Right renal pelvis (tissue), 4 donors: ENCODE measurements around the gene ZNF469. TPM values are rescaled to one million over a fixed set of nuclear protein-coding genes. Genes with fewer than 3 reads are reported as not detected.

Source experiments
- DNase-seq, 4 donors: peaks; one replicate each; pipeline ENCODE4 v3.0.0-alpha.2; 2013; ENCODE audit warnings: low read depth in 4 of 4, low spot score in 3 of 4, missing footprints in 1 of 4
- polyA plus RNA-seq, 4 donors: library from polyadenylated mRNA; unstranded; fragments of 120-200 nt; gene quantifications; one replicate each; pipeline ENCODE4 v1.2.1, GENCODE V29; 2013; ENCODE audit not compliant: insufficient read length in 4 of 4

ZNF469 gene
- polyA plus RNA-seq, 4 donors, result 1.3 to 1.8 (median 1.4) TPM

- DNase-seq, result no peak
These were observed 36.8 kb upstream of the ZNF469 start for GRCh38 chr16:88345721-88346560.

DNA sequence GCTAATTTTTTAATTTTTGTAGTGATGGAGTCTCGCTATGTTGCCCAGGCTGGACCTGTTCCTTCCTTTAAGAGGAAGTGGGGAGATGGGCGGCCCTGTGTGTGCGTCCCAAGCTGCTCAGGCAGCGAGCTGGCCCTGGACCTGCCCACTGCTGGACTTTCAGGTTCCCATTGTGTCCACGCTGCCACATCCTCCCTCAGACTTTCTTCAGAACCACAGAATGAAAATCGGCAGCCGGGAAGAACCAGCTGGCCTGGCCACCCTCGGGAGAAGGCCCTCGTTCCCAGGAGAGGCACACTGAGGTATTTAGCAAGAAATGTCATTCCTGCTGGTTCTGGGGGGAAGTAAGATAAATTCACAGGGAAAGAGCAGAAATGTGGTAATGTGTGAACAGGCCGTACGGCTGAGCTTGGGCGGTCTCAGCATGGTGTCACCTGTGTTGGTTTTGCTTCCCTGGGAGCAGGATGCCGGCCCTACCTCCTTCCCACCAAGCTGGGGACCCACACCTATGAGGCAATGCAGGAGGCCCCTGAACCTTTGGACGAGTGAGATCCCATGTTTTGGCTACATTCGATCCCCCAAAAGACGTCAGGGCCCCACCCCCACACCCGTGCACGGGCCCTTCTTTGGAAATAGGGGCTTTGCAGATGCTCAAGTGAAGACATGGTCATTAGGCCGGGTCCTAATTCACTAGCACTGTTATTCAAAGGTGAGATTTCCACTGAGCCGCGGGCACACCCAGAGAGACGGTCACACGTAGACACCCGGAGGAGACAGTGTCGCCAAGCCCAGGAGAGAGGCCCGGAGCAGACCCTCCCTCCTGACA lies 35.9 kb upstream of the ZNF469 start:
- no peak for DNase-seq

DNA sequence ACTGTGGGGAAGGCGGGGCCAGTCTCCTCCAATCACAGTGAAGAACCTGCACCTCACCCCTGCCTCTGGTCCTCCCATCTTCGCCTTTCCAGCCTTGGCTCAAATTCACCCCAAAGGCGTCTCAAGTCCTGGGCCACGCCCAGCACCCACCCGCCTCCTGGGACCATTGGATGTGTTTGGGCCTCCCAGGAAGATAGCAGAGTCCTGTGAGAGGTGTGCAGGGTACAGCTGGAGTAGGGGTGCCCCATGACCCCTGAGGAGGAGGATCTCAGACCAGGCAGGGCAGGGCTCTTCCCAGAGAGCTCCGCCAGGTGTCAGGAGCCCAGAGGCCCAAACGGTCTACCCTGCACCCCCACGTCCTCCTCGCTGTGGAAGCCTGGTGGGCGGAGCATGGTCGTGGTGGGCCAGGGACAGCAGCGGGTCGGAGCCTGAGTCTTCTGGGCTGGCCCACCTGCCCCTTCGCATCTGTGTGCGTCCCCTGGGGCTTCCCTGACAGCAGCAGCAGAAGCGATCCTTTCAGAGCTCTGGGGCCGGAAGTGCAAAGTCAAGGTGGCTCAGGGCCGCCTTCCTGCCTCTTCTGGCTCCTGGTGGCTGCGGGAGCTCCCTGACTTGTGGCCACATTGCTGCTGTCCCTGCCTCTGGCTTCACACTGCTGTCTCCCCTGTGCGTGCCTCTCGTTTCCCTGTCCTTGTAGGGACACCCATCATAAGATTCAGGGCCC lies 34.9 kb upstream of the ZNF469 start:
- no peak for DNase-seq

GRCh38 chr16:88348377-88349152 lies 34.2 kb upstream of the ZNF469 start:
- DNase-seq, result no peak

DNA sequence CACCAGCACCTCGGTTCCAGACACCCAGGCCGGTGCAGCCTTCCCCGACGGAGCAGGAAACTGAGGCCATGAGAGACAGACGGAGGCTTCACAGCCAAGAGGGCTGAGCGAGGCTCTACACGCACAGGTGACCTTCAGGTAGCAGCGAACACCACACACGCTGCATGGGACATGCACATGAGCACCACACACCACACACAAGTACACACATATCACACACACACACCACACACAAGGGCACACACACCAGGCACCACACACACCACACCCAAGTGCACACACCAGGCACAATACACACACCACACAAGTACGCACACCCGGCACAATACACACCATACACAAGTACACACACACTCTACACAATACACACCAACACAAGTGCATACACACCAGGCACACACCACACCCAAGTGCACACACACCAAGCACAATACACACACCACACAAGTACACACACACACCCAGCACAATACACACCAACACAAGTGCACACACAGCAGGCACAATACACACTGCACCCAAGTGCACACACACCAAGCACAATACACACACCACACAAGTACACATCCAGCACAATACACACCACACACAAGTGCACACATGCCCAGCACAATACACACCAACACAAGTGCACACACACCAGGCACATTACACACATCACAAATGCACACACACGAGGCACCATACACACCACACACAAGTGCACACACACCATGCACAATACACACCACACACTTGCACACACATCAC lies 33.4 kb upstream of the ZNF469 start:
- no peak for DNase-seq

GRCh38 chr16:88349903-88350900 lies 32.6 kb upstream of the ZNF469 start:
- DNase-seq, result no peak

DNA sequence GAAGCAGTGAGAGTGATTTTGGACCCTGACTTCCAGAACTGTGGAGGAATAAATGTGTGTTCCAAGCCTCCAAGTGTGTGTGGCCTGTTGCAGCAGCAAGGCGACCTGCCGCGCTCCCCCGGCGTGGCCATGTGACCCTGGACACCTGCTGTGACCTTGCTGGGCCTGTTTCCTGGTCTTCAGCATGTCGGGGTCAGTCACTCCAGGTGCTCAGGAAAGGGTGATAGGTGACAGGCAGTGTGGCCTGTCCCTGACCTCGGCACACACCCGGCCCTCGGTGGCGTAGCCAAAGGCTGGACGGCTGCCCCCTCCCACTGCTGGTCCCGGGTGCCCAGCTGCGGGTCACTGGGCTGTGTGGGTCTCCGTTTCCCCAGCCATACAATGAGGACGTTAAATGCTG lies 31.8 kb upstream of the ZNF469 start:
- DNase-seq, result no peak

- no peak for DNase-seq
These were observed 31.2 kb upstream of the ZNF469 start for GRCh38 chr16:88351491-88352101.

DNA sequence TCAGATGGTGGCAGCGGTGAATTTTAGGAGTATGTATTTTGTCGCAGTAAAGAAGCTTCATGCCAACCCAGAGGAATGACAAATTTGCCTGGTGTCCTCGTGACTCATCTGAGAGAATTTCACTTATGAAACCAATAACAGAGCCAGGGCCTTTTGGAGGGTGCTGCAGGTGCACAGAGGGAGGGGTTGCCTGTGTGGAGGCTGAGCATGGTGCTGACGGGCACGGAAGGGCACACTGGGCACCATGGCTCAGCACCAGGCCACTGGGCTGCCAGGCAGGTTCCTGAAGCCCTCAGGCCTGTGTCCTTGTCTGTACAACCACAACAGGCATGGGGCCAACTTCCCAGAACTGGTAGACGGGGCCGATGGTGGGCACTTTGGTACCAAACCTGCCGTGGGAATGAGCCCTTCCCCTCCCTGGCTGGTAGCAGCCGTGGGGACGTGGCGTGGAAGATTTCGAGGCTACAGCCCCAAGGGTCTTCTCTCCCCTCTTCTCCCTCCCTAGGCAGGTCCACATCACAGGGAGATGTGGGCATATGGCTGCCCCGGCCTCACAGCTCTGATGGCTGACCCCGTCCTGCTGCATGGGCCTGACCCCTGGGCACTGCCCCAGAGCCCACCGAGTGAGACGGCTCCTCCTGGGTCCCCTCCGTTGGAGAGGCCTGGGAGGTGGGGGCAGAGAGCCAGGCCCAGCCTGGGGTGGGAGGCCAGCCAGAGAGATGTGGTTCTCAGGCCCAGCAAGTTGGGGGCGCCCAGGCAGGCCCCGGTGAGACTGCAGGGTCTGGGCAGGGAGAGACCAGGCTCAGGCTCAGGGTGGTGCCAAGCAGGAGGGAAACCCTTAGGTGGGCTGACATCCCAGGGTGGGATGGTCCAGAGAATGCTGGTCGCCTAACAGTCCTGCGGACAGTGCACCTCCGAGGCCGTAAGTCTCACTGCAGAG lies 30.2 kb upstream of the ZNF469 start:
- DNase-seq, result no peak

GRCh38 chr16:88353232-88353631 lies 29.5 kb upstream of the ZNF469 start:
- DNase-seq, result no peak

DNA sequence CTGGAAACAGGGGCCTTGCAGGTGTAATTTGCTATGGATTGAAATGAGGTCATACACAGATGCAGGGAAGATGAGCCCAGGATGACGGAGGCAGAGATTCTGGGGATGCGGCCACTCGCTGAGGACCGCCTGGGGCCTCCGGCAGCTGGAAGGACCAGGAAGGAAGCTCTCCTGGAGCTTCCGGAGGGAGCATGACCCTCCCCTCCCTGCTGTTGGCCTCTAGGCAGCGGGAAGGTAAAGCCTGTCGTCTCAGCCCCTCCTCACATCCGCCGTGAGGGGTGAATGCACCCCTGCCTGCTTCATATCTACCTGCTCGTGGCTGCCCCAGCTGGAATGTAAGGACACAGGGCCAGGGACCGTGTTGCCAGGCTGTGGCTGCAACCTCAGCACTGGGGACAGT lies 29.1 kb upstream of the ZNF469 start:
- no peak for DNase-seq

GRCh38 chr16:88354229-88355092 lies 28.3 kb upstream of the ZNF469 start:
- no peak for DNase-seq

- DNase-seq, result no peak
These were observed 27.7 kb upstream of the ZNF469 start for GRCh38 chr16:88355093-88355388.

- no peak for DNase-seq
These were observed 27.2 kb upstream of the ZNF469 start for GRCh38 chr16:88355389-88356123.

GRCh38 chr16:88356124-88356726 lies 26.5 kb upstream of the ZNF469 start:
- no peak for DNase-seq
